Activated naive CD8-positive, alpha-beta T cell treated with anti-CD3 and anti-CD28 coated beads, Interleukin-2, amount 50 U/mL, for 24 hours (primary cell): Measurements from ENCODE around the gene CEP120.

ENCODE experiments used
- ATAC-seq: fragments of 150-1000 bp; cut with Tn5 transposase; one replicate; pipeline ENCODE4 v1.10.0; 2021
- DNase-seq: peaks from one replicate; pipeline ENCODE4 v3.0.0; 2021
- H3K27ac Mint-ChIP-seq: one replicate; pipeline ENCODE4 v1.8.0; 2021; ENCODE audit warnings: mild to moderate bottlenecking, mixed read lengths
- H3K27me3 Mint-ChIP-seq: one replicate; pipeline ENCODE4 v1.8.0; 2021; ENCODE audit warnings: mixed read lengths
- H3K36me3 Mint-ChIP-seq: one replicate; pipeline ENCODE4 v1.8.0; 2021; ENCODE audit warnings: low read depth, mixed read lengths
- H3K4me1 Mint-ChIP-seq: one replicate; pipeline ENCODE4 v1.8.0; 2021; ENCODE audit warnings: mixed read lengths
- H3K4me3 Mint-ChIP-seq: one replicate; pipeline ENCODE4 v1.8.0; 2021; ENCODE audit warnings: mild to moderate bottlenecking, moderate library complexity, mixed read lengths
- H3K9me3 Mint-ChIP-seq: one replicate; pipeline ENCODE4 v1.8.0; 2021; ENCODE audit warnings: mixed read lengths

Gene CEP120

GRCh38 chr5:123389794-123390193 is 33.4 kb downstream of the CEP120 start:
- H3K4me3 Mint-ChIP-seq: no peak overlapping the region
- H3K27ac Mint-ChIP-seq: no peak overlapping the region
- H3K27me3 Mint-ChIP-seq: no peaks in the 10 kb centered on the region
- ATAC-seq (no peak), DNase-seq (no peak)
- peaks cover 24% of the 10 kb centered on the region for H3K36me3 Mint-ChIP-seq
- no peaks in the 10 kb centered on the region for H3K4me1 Mint-ChIP-seq
- H3K9me3 Mint-ChIP-seq: no peaks in the 10 kb centered on the region

DNA sequence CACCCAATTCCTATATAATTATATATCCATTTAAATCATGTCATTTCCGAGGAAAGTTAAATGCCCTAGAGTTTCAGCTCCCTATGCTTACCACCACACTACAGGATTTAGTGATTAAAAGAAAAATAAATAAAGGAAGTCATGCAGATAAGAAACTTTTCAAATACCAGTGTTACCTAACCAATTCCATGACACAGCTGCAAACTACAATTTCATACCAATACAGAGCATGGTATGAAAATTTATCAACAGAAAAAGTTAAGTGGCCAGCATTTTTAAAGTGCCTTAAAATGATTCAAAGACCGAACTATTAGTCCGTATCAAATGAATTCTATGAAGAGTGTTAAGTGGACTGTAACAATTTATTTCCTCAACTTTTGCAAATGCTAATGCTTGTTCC is 35.9 kb downstream of the CEP120 start:
- Mint-ChIP-seq H3K9me3 (no peaks in the 10 kb centered on the region), H3K4me1 (no peaks in the 10 kb centered on the region), H3K4me3 (no peak overlapping the region), H3K27me3 (no peaks in the 10 kb centered on the region), H3K27ac (no peak overlapping the region), H3K36me3 (peaks cover 30% of the 10 kb centered on the region)
- DNase-seq (no peak), ATAC-seq (no peak)

DNA sequence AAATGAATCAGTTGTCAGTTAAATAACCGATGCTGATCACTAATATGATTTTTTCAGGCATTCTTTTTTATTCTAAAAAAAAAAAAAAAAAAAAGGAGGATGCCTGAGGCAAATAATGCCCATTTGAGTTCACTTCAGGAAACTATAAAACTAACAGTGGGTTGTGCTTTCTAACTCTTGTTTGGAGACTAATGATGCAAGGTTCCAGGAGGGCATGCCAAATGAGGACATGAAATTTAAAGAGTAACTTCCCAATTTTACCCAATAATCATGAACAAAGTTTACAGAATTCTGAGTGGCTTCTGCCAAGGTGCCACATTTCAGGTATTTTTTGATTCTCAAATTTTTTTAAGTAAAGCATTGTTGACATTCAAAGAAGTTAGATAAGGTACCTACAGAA is 41.0 kb downstream of the CEP120 start:
- DNase-seq: no peak
- H3K36me3 Mint-ChIP-seq: peaks cover 30% of the 10 kb centered on the region

GRCh38 chr5:123371575-123372179 is 51.5 kb downstream of the CEP120 start:
- peak; percentile 48 for DNase-seq
- ATAC-seq: no peak
- H3K9me3 Mint-ChIP-seq: no peaks in the 10 kb centered on the region
- H3K36me3 Mint-ChIP-seq: peaks cover 38% of the 10 kb centered on the region
- no peak overlapping the region for H3K27ac Mint-ChIP-seq
- no peaks in the 10 kb centered on the region for H3K4me1 Mint-ChIP-seq
- H3K27me3 Mint-ChIP-seq: no peaks in the 10 kb centered on the region
- H3K4me3 Mint-ChIP-seq: no peak overlapping the region

More for the DNA sequence above, 41.0 kb downstream of the CEP120 start:
- no peak for ATAC-seq
- Mint-ChIP-seq H3K27ac (no peak overlapping the region), H3K4me1 (no peaks in the 10 kb centered on the region), H3K9me3 (no peaks in the 10 kb centered on the region), H3K4me3 (no peak overlapping the region), H3K27me3 (no peaks in the 10 kb centered on the region)

DNA sequence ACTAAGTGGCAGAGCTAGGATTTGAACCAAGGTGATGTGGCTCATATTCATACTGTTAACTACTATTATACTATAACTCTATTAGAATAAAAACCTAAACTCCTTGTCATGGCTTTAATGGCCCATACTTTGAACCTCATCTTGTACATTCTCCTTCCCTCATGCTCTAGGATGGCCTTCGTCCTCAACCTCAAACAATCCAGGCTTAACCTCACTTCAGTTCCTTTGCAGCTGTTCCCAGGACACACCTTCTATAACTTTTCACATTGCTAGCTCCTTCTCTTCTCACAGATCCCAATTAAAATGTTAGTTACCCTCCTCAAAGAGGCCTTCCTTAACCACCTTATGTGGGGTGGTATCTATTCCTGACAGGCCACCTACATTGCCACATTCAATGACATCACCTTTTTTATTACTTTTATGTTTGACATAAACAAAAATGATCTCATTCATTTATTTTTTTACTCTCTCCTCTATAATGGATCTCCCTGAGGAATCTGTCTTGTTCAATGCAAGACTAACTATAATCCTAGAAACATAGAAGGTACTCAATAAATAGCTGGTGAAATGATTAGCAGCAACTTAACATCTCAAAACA is 53.7 kb downstream of the CEP120 start:
- H3K27ac Mint-ChIP-seq: no peak overlapping the region
- H3K27me3 Mint-ChIP-seq: no peaks in the 10 kb centered on the region
- no peaks in the 10 kb centered on the region for H3K9me3 Mint-ChIP-seq
- DNase-seq: no peak
- no peak for ATAC-seq
- peaks cover 26% of the 10 kb centered on the region for H3K36me3 Mint-ChIP-seq
- no peaks in the 10 kb centered on the region for H3K4me1 Mint-ChIP-seq
- no peak overlapping the region for H3K4me3 Mint-ChIP-seq

GRCh38 chr5:123367739-123368138 is 55.5 kb downstream of the CEP120 start:
- ATAC-seq (no peak), DNase-seq (no peak)
- no peaks in the 10 kb centered on the region for H3K27me3 Mint-ChIP-seq
- H3K27ac Mint-ChIP-seq: no peak overlapping the region
- H3K4me1 Mint-ChIP-seq: no peaks in the 10 kb centered on the region
- H3K36me3 Mint-ChIP-seq: peaks cover 24% of the 10 kb centered on the region
- no peaks in the 10 kb centered on the region for H3K9me3 Mint-ChIP-seq
- no peak overlapping the region for H3K4me3 Mint-ChIP-seq

- H3K27me3 Mint-ChIP-seq: no peaks in the 10 kb centered on the region
- peaks cover 23% of the 10 kb centered on the region for H3K36me3 Mint-ChIP-seq
- H3K4me3 Mint-ChIP-seq: no peak overlapping the region
- H3K27ac Mint-ChIP-seq: no peak overlapping the region
- no peaks in the 10 kb centered on the region for H3K9me3 Mint-ChIP-seq
- no peak for DNase-seq
- no peak for ATAC-seq
- H3K4me1 Mint-ChIP-seq: no peaks in the 10 kb centered on the region
Observed at GRCh38 chr5:123365156-123365555, 58.0 kb downstream of the CEP120 start.

DNA sequence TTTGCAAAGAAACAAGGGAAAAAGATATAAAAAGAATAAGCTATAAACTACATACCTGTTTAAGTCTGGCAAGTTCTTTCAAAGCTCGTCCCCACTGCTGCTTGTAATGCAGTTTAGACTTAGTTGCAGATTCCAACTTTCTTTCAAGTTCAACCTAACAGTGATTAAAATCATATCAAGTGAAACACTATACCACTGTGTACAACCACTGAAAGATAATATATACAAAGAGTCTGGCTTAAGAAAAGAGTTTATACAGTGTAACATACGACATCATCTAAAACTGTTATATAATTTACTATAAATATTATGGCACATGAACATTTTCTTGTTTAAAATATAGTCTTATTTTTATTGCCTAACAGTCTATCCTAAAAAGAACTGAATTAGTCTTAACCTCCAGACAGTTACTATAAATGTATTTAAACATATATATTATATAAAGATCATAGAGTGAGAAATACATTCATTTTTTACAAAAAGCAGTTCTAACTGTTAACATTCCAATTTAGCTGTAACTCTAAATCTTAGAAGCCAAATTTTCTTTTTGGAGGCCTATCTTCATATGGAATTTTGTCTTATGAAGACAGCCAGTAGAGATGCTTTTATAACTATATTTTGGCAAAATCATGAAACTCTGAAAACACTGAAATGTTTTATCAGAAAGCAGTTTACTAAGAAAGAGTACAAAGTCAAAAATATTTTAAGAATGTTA is 58.6 kb downstream of the CEP120 start:
- DNase-seq (no peak), ATAC-seq (no peak)
- Mint-ChIP-seq H3K4me1 (no peaks in the 10 kb centered on the region), H3K9me3 (no peaks in the 10 kb centered on the region), H3K4me3 (no peak overlapping the region), H3K27me3 (no peaks in the 10 kb centered on the region), H3K27ac (no peak overlapping the region), H3K36me3 (peaks cover 26% of the 10 kb centered on the region)

DNA sequence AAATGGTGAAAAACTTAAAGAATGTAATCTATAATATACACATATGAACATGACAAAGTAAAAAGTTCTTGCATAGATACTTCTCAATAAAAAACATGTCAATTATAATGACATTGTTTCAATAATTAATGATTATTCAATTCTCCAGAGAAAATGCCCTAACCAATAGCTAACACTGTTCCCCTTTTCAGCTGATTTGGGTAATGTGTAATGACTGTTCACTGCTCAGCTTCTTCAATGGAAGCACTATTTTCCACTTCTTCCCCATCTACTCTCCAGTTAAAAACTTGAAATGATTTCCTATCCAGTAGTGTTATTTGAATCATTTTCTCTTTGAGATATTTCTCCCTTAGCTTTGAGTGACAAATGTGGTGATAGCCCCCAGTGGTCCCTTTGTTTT is 62.3 kb downstream of the CEP120 start:
- H3K4me3 Mint-ChIP-seq: no peak overlapping the region
- H3K27me3 Mint-ChIP-seq: no peaks in the 10 kb centered on the region
- no peak for DNase-seq
- no peaks in the 10 kb centered on the region for H3K4me1 Mint-ChIP-seq
- H3K36me3 Mint-ChIP-seq: peaks cover 46% of the 10 kb centered on the region
- no peak overlapping the region for H3K27ac Mint-ChIP-seq
- peaks cover 11% of the 10 kb centered on the region for H3K9me3 Mint-ChIP-seq
- ATAC-seq: no peak

DNA sequence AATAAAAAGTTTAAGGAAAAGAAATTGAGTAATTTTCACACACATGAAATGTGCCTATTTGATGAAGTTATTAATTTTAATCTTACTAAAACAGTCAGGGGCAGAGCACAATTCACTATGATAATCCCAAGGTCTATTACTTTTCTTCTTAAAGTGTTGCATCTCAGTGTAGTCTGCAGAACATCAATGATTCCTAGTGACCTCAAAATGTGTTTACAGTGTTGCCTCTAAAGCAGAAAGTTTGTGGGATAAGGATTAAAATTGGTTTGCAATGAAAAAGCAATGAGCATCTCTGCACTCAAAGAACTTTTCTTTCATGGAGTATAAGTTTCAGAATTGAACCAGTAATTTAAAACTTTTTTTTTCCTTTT is 63.0 kb downstream of the CEP120 start:
- no peak overlapping the region for H3K27ac Mint-ChIP-seq
- no peaks in the 10 kb centered on the region for H3K4me1 Mint-ChIP-seq
- DNase-seq (no peak), ATAC-seq (no peak)
- H3K9me3 Mint-ChIP-seq: peaks cover 11% of the 10 kb centered on the region
- H3K4me3 Mint-ChIP-seq: no peak overlapping the region
- H3K27me3 Mint-ChIP-seq: no peaks in the 10 kb centered on the region
- H3K36me3 Mint-ChIP-seq: peaks cover 49% of the 10 kb centered on the region

- Mint-ChIP-seq H3K4me3 (no peak overlapping the region), H3K27me3 (no peaks in the 10 kb centered on the region), H3K9me3 (peaks cover 11% of the 10 kb centered on the region), H3K36me3 (peaks cover 50% of the 10 kb centered on the region), H3K4me1 (no peaks in the 10 kb centered on the region), H3K27ac (no peak overlapping the region)
- DNase-seq (no peak), ATAC-seq (no peak)
Observed at GRCh38 chr5:123359454-123360200, 63.6 kb downstream of the CEP120 start.

- Mint-ChIP-seq H3K36me3 (peaks cover 54% of the 10 kb centered on the region), H3K4me3 (no peak overlapping the region), H3K9me3 (peaks cover 13% of the 10 kb centered on the region), H3K27ac (no peak overlapping the region), H3K4me1 (no peaks in the 10 kb centered on the region), H3K27me3 (no peaks in the 10 kb centered on the region)
- ATAC-seq: no peak
- DNase-seq: no peak
Observed at GRCh38 chr5:123358751-123359150, 64.5 kb downstream of the CEP120 start.

DNA sequence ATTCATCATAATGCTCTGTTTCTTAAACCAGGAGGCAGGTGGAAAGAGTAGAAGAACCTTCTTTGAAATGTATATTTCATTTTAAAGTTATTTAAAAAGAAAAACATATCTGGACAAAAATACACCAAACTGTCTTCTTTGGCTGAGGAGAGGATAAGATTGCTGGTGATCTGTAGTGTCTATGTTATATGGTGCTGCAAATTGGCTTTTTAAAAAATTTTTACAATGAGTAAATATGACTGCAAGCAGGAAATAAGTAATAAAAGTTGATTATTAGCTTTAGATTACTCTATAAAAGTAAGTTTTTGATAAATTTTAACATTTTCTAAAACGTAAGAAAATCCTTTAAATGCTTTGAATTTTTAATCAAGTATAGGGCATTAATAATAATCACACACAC is 64.9 kb downstream of the CEP120 start:
- Mint-ChIP-seq H3K4me1 (no peaks in the 10 kb centered on the region), H3K27ac (no peak overlapping the region), H3K27me3 (no peaks in the 10 kb centered on the region), H3K4me3 (no peak overlapping the region), H3K9me3 (peaks cover 17% of the 10 kb centered on the region), H3K36me3 (peaks cover 52% of the 10 kb centered on the region)
- no peak for DNase-seq
- no peak for ATAC-seq

DNA sequence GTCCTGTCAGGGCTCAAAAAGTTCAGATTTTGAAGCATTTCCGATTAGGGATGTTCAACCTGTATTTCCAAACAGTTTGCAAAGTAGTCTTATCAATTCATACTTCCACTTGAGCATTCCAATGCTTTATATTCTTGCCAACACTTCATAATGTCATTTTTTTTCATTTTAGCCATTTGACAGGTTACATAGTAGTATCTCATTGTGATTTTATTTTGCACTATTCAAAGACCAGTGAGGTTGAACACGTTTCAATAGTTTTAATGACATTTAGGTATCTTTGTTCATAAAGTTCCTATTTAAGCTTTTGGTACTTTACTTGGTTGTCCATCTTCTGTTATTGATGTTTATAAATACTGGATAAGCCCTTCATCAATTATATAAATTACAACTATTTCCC is 71.4 kb downstream of the CEP120 start:
- Mint-ChIP-seq H3K27me3 (no peaks in the 10 kb centered on the region), H3K36me3 (peaks cover 23% of the 10 kb centered on the region), H3K4me1 (no peaks in the 10 kb centered on the region), H3K9me3 (peaks cover 10% of the 10 kb centered on the region), H3K27ac (no peak overlapping the region), H3K4me3 (no peak overlapping the region)
- DNase-seq (no peak), ATAC-seq (no peak)

DNA sequence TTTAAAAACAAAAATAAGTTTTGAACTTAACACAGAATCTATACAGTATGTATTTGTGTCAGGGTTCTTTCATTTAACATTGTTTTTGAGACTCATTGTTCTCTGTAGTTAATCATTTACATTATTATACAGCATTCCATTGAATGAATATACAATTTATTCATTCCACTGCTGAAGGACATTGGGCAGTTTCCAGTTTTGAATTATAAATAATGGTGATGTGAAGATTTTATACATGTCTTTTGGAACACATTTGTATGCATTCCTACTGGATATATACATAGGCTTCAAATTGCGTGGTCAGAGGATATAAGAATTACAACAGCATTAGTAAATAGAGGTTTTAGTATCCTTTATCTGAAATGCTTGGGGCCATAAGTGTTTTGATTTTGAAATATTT is 72.0 kb downstream of the CEP120 start:
- ATAC-seq (no peak), DNase-seq (no peak)
- Mint-ChIP-seq H3K27ac (no peak overlapping the region), H3K36me3 (peaks cover 21% of the 10 kb centered on the region), H3K4me3 (no peak overlapping the region), H3K4me1 (no peaks in the 10 kb centered on the region), H3K27me3 (no peaks in the 10 kb centered on the region), H3K9me3 (peaks cover 6% of the 10 kb centered on the region)
